H1 (cell line): ENCODE measurements around the gene DNASE1L1. TPM values are rescaled to one million over a fixed set of nuclear protein-coding genes. Genes with fewer than 3 reads are reported as not detected.

Experiments
- CTCF ChIA-PET: fragments of 300-600 bp; sonication (Branson Sonifier 250); formaldehyde crosslinking; loops from one replicate; lab custom pipeline; 2021; ENCODE audit not compliant: partially characterized antibody; lab: Charles Lee
- POLR2A ChIA-PET: fragments of 300-600 bp; sonication (Branson Sonifier 250); formaldehyde crosslinking; loops from one replicate; lab custom pipeline; 2021; ENCODE audit warnings: inconsistent platforms; ENCODE audit not compliant: partially characterized antibody; lab: Charles Lee
- DNase-seq, 2 experiments: peaks; one replicate each; pipeline versions ENCODE4 v3.0.0 to v3.0.0-alpha.2; 2010 to 2022; ENCODE audit warnings: low spot score in 2 of 2, low read depth in 1 of 2, mixed read lengths in 1 of 2
- FAIRE-seq: peaks from 2 replicates; lab custom pipeline; 2011; peaks lifted over from hg19 to GRCh38; lab: Jason Lieb, UNC
- H2AFZ ChIP-seq: 2 replicates; pipeline ENCODE4 v1.8.1; 2012; ENCODE audit warnings: low read length, inconsistent platforms
- H2AK5ac ChIP-seq: 2 replicates; pipeline ENCODE4 v1.6.1; 2013; ENCODE audit warnings: low read depth, low read length
- H2BK120ac ChIP-seq: replicated peaks from 2 replicates; pipeline ENCODE3; 2013; ENCODE audit warnings: low read depth, low read length, inconsistent platforms
- H2BK12ac ChIP-seq: 2 replicates; pipeline ENCODE4 v1.6.1; 2013; ENCODE audit warnings: low read depth, low read length
- H2BK15ac ChIP-seq: 2 replicates; pipeline ENCODE4 v1.6.1; 2013; ENCODE audit warnings: low read length
- H2BK20ac ChIP-seq: 2 replicates; pipeline ENCODE4 v1.6.1; 2013; ENCODE audit warnings: low read length
- H2BK5ac ChIP-seq: 2 replicates; pipeline ENCODE4 v1.6.1; 2013; ENCODE audit warnings: low read depth, low read length
- H3K14ac ChIP-seq: 2 replicates; pipeline ENCODE4 v1.6.1; 2013; ENCODE audit warnings: inconsistent platforms; ENCODE audit not compliant: insufficient read length
- H3K18ac ChIP-seq: 2 replicates; pipeline ENCODE4 v1.6.1; 2013; ENCODE audit warnings: low read length; ENCODE audit errors: extremely low read depth
- H3K23ac ChIP-seq: 2 replicates; pipeline ENCODE4 v1.6.1; 2013; ENCODE audit warnings: inconsistent platforms; ENCODE audit not compliant: insufficient read length
- H3K23me2 ChIP-seq: 2 replicates; pipeline ENCODE4 v1.6.1; 2013; ENCODE audit warnings: low read depth, low read length
- H3K27ac ChIP-seq: 2 replicates; pipeline ENCODE4 v1.6.1; 2011; ENCODE audit warnings: low read depth, low read length, inconsistent platforms
- H3K27me3 ChIP-seq, 4 experiments: replicated peaks in 1 of 4; 1 replicate in 1 of 4; 2 replicates in 3 of 4; pipeline versions ENCODE4 v1.6.1 to v1.8.1; 2011 to 2013; ENCODE audit warnings: low read length in 3 of 4, mild to moderate bottlenecking in 3 of 4, inconsistent platforms in 2 of 4, mixed read lengths in 2 of 4, moderate library complexity in 1 of 4; ENCODE audit not compliant: control insufficient read depth in 3 of 4, insufficient read depth in 3 of 4; ENCODE audit errors: extremely low read depth in 1 of 4
- H3K36me3 ChIP-seq, 4 experiments: 2 replicates each; pipeline versions ENCODE4 v1.6.1 to v1.8.1; 2011 to 2013; ENCODE audit warnings: mild to moderate bottlenecking in 4 of 4, low read length in 3 of 4, moderate library complexity in 2 of 4, control low read depth in 1 of 4, inconsistent platforms in 1 of 4; ENCODE audit not compliant: insufficient read depth in 4 of 4, control insufficient read depth in 2 of 4
- H3K4ac ChIP-seq: replicated peaks from 2 replicates; pipeline ENCODE3; 2013; ENCODE audit warnings: low read length, low read depth, mixed read lengths, inconsistent platforms; ENCODE audit not compliant: insufficient read length
- H3K4me1 ChIP-seq, 4 experiments: replicated peaks in 1 of 4; 1 replicate in 1 of 4; 2 replicates in 3 of 4; pipeline versions ENCODE4 v1.6.1 to v1.8.1; 2011 to 2013; ENCODE audit warnings: low read length in 3 of 4, inconsistent platforms in 2 of 4, mixed read lengths in 1 of 4; ENCODE audit not compliant: insufficient read depth in 4 of 4, control insufficient read depth in 3 of 4
- H3K4me2 ChIP-seq, 2 experiments: 2 replicates each; pipeline versions ENCODE4 v1.6.1 to v1.8.1; 2011 to 2013; ENCODE audit warnings: low read depth in 2 of 2, low read length in 2 of 2, control low read depth in 1 of 2, inconsistent platforms in 1 of 2, mild to moderate bottlenecking in 1 of 2; ENCODE audit not compliant: insufficient read depth in 1 of 2
- H3K4me3 ChIP-seq, 4 experiments: fragments of 200-600, 300-600 bp in 1 of 4; sonication (generic), shearing (Covaris generic), sonication (Bioruptor Twin) in 1 of 4; 2 replicates each; pipeline versions ENCODE4 v1.5.1 to v1.8.1; 2011 to 2016; ENCODE audit warnings: low read length in 4 of 4, low read depth in 3 of 4, control low read depth in 2 of 4, inconsistent platforms in 2 of 4, mild to moderate bottlenecking in 2 of 4, mixed read lengths in 1 of 4, moderate library complexity in 1 of 4; ENCODE audit not compliant: insufficient read depth in 2 of 4; ENCODE audit errors: extremely low read depth in 1 of 4
- H3K56ac ChIP-seq: replicated peaks from 2 replicates; pipeline ENCODE3; 2013; ENCODE audit warnings: low read depth, mild to moderate bottlenecking, mixed read lengths, low read length, inconsistent platforms; ENCODE audit not compliant: insufficient read length
- H3K79me1 ChIP-seq: 2 replicates; pipeline ENCODE4 v1.6.1; 2013; ENCODE audit warnings: low read depth, low read length, control low read depth
- H3K79me2 ChIP-seq, 2 experiments: 2 replicates each; pipeline versions ENCODE4 v1.6.1 to v1.8.1; 2012 to 2013; ENCODE audit warnings: low read length in 2 of 2, mild to moderate bottlenecking in 2 of 2, inconsistent platforms in 1 of 2; ENCODE audit not compliant: insufficient read depth in 2 of 2, control insufficient read depth in 1 of 2
- H3K9ac ChIP-seq, 4 experiments: replicated peaks in 1 of 4; 1 replicate in 1 of 4; 2 replicates in 3 of 4; pipeline versions ENCODE4 v1.6.1 to v1.8.1; 2011 to 2013; ENCODE audit warnings: low read depth in 3 of 4, low read length in 3 of 4, control low read depth in 2 of 4, mild to moderate bottlenecking in 2 of 4, moderate library complexity in 2 of 4, inconsistent platforms in 1 of 4; ENCODE audit errors: extremely low read depth in 1 of 4
- H3K9me3 ChIP-seq, 2 experiments: 2 replicates each; pipeline versions ENCODE4 v1.6.1 to v1.8.1; 2012 to 2013; ENCODE audit warnings: mild to moderate bottlenecking in 2 of 2, moderate library complexity in 2 of 2, control low read depth in 1 of 2, inconsistent platforms in 1 of 2, low read depth in 1 of 2, low read length in 1 of 2, mixed read lengths in 1 of 2; ENCODE audit not compliant: insufficient read depth in 2 of 2
- H4K20me1 ChIP-seq, 2 experiments: replicated peaks in 1 of 2; 2 replicates each; pipeline versions ENCODE3 to v1.8.1; 2011 to 2013; ENCODE audit warnings: inconsistent platforms in 2 of 2, low read length in 2 of 2, mild to moderate bottlenecking in 1 of 2; ENCODE audit not compliant: insufficient read depth in 2 of 2, control insufficient read depth in 1 of 2
- H4K5ac ChIP-seq: 2 replicates; pipeline ENCODE4 v1.6.1; 2013; ENCODE audit warnings: low read length, low read depth, mixed read lengths, inconsistent platforms; ENCODE audit not compliant: insufficient read length
- H4K8ac ChIP-seq: 2 replicates; pipeline ENCODE4 v1.8.0; 2013; ENCODE audit warnings: mild to moderate bottlenecking, moderate library complexity, low read length, inconsistent platforms; ENCODE audit not compliant: insufficient read depth; ENCODE audit errors: extremely low read depth
- H4K91ac ChIP-seq: replicated peaks from 2 replicates; pipeline ENCODE3; 2013; ENCODE audit warnings: low read length, mixed read lengths, inconsistent platforms; ENCODE audit not compliant: insufficient read length
- E2F6 ChIP-seq: IDR thresholded peaks from 2 replicates; pipeline ENCODE4 v1.6.1; 2012; ENCODE audit warnings: inconsistent platforms
- HDAC2 ChIP-seq, 2 experiments: fragments of 300-600 bp in 1 of 2; sonication (generic) in 1 of 2; IDR thresholded peaks; 2 replicates each; pipeline ENCODE4 v1.6.1; 2011 to 2012; ENCODE audit warnings: low read depth in 2 of 2, low read length in 2 of 2, mild to moderate bottlenecking in 2 of 2, moderate library complexity in 2 of 2, borderline replicate concordance in 1 of 2, inconsistent platforms in 1 of 2
- MAX ChIP-seq: IDR thresholded peaks from 2 replicates; pipeline ENCODE4 v1.6.1; 2012; ENCODE audit warnings: inconsistent platforms
- RFX5 ChIP-seq: IDR thresholded peaks from 2 replicates; pipeline ENCODE4 v1.6.1; 2011; ENCODE audit warnings: low read depth, low read length, improper control_type of control experiment, borderline replicate concordance
- ZNF274 ChIP-seq: IDR thresholded peaks from 2 replicates; pipeline ENCODE4 v1.7.0; 2012; ENCODE audit warnings: low read length, borderline replicate concordance; ENCODE audit errors: extremely low read depth
- WGBS, 2 experiments: shearing (Covaris generic) in 1 of 2; methylation state at CpG; one replicate each; pipeline versions ENCODE4 v1.1.6 to v1.1.7; 2013 to 2015; ENCODE audit warnings: low lambda C conversion rate in 2 of 2, mixed read lengths in 2 of 2, inconsistent platforms in 1 of 2, low coverage in 1 of 2, missing lambda C conversion rate in 1 of 2; ENCODE audit not compliant: insufficient replicate concordance in 2 of 2, insufficient coverage in 1 of 2, insufficient read length in 1 of 2; ENCODE audit errors: extremely low coverage in 1 of 2, missing lambda C conversion rate in 1 of 2; 5-methylcytosine and 5-hydroxymethylcytosine counted together
- polyA plus RNA-seq, 7 experiments: library from polyadenylated mRNA; depleted of rRNA in 3 of 7; stranded (reverse) in 5 of 7; unstranded in 2 of 7; fragments of >200 nt in 5 of 7; fragments of 200-250 nt in 2 of 7; gene quantifications; 1 replicate in 5 of 7; 2 replicates in 1 of 7; 4 replicates in 1 of 7; pipeline versions ENCODE4 v1.2.1 to v1.2.3, GENCODE V29; 2011 to 2013; ENCODE audit warnings: missing spikeins in 2 of 7, mixed read lengths in 2 of 7
- total RNA-seq: library from RNA; stranded (reverse); fragmentation: NEBNext Ultra II Directional; extraction: Animal tissue kit (Norgen Biotek cat#: 25700); gene quantifications from 2 replicates; pipeline ENCODE4 v1.2.1, GENCODE V29; 2021

Gene DNASE1L1
- total and polyA plus RNA-seq, 2 of the 8 experiments (the other 6 are each of a cell fraction or from before 2014, with no cell fraction given), result 8.7 to 30.0 TPM

- Histone ChIP-seq H3K23me2 (peaks cover 3% of the 10 kb centered on the region; the same call in 1 of the 2 replicates), H3K27ac (no peak overlapping the region), H3K36me3 (peaks cover 0 to 17% (median 5%) of the 10 kb centered on the region in 4 experiments; a peak in 5 of 8 replicates), H2BK20ac (no peak overlapping the region), H4K20me1 (peaks cover 0 to 2% of the 10 kb centered on the region in 2 experiments), H3K18ac (no peak overlapping the region), H3K14ac (no peak overlapping the region), H3K56ac (no peak overlapping the region), H3K9me3 (no peaks in the 10 kb centered on the region), H4K5ac (no peak overlapping the region), H4K8ac (no peak overlapping the region), H3K4ac (no peak overlapping the region), H2BK120ac (no peak overlapping the region), H3K4me2 (no peak overlapping the region), H2BK12ac (no peak overlapping the region), H3K79me1 (no peaks in the 10 kb centered on the region; the same call in 1 of the 2 replicates), H3K27me3 (no peaks in the 10 kb centered on the region), H2AFZ (no peak overlapping the region), H2BK5ac (no peak overlapping the region), H4K91ac (no peak overlapping the region), H3K4me3 (no peak overlapping the region), H2BK15ac (no peak overlapping the region), H3K4me1 (peaks cover 0 to 4% (median 0%) of the 10 kb centered on the region in 4 experiments; a peak in 1 of 7 replicates), H3K79me2 (no peaks in the 10 kb centered on the region; a peak in 1 of 4 replicates), H2AK5ac (no peak overlapping the region), H3K9ac (no peak overlapping the region), H3K23ac (no peak overlapping the region)
- ChIA-PET CTCF (interaction anchor here (0.9 to 1.4 kb wide), 3 partner anchors 16 to 79 kb away, joined by 3 read pairs; no protein-coding TSS in a partner anchor), POLR2A (interaction anchor here (1.3 to 1.6 kb wide), 4 partner anchors 10 to 30 kb away, joined by 3 to 4 read pairs (median 4); no protein-coding TSS in a partner anchor)
- no peak for FAIRE-seq
- TF ChIP-seq RFX5 (no peak), HDAC2 (IDR thresholded peaks at IDR 0.05; ENCODE audit: borderline replicate concordance in 1 of 2, low read depth in 2 of 2, low read length in 2 of 2) (no peak), MAX (no peak), E2F6 (no peak), ZNF274 (no peak)
- WGBS, 2 experiments, result 98% methylated on average over 12 of the region's 14 CpGs; no CpG with 5 or more reads in 1 of the 2 experiments
- no peak for DNase-seq
Measured at GRCh38 chrX:154448484-154448883, 39.4 kb upstream of the DNASE1L1 start.
